ENCODE data around the gene LTO1.

The LTO1 gene

DNA sequence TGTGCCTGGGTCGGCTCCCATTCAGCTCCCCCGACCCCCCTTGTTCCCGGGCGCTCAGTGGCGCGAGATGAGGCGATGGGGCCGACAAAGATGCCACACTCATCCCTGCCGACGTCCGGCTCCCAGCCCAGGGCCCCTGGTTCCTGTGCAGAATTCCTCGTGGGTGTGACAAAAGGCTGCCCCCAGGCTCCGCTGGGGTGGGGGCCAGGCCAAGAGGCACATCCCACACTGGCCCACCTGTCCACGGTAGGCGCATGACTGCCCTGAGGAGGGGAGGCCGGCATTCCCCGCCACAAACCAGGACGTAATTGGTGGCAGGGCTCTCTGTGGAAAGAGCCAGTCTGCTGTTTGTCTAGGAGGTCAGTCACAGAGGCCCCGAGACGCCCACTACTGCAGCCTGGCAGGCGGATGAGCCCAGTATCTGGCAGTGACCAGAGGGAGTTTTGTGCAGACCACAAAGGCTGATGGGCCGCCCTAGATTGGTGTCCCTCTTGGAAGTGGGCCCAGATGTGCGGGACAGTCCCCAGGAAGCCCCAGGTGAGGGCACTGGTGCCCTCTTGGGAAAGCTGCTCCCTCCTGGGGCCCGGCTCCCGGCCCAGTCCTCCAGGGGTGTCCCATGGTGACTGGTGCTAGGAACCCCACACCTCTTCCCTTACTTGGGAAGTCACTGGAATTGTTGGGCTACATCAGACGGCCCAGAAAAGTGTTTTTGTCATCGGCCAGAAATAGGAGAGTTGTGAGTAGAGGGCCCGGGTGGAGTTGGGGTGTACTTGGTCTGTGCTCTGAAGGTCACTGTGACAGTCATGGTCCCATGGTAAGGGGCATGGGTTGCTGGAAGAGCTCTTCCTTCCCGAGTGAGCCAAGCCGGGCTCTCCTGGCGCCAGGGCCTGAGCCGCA lies 28.4 kb downstream of the LTO1 start:
- Histone ChIP-seq H3K36me3 (replicated peaks) (peaks cover 85% of the 10 kb centered on the region), H3K27me3 (replicated peaks) (no peaks in the 10 kb centered on the region), H3K4me3 (ENCODE audit: low read depth, low read length) (no peak overlapping the region), H3K27ac (no peak overlapping the region)
- TF ChIP-seq, protein P1, sequence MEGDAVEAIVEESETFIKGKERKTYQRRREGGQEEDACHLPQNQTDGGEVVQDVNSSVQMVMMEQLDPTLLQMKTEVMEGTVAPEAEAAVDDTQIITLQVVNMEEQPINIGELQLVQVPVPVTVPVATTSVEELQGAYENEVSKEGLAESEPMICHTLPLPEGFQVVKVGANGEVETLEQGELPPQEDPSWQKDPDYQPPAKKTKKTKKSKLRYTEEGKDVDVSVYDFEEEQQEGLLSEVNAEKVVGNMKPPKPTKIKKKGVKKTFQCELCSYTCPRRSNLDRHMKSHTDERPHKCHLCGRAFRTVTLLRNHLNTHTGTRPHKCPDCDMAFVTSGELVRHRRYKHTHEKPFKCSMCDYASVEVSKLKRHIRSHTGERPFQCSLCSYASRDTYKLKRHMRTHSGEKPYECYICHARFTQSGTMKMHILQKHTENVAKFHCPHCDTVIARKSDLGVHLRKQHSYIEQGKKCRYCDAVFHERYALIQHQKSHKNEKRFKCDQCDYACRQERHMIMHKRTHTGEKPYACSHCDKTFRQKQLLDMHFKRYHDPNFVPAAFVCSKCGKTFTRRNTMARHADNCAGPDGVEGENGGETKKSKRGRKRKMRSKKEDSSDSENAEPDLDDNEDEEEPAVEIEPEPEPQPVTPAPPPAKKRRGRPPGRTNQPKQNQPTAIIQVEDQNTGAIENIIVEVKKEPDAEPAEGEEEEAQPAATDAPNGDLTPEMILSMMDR (IDR thresholded peaks at IDR 0.05; ENCODE audit: low read depth, low read length, missing control alignments) = no peak
- in situ Hi-C loops (cut with HindIII; ENCODE audit: low pct_ligation_motif_present, low sequenced_read_pairs) = no loop called here
- DNase-seq = no peak

DNA sequence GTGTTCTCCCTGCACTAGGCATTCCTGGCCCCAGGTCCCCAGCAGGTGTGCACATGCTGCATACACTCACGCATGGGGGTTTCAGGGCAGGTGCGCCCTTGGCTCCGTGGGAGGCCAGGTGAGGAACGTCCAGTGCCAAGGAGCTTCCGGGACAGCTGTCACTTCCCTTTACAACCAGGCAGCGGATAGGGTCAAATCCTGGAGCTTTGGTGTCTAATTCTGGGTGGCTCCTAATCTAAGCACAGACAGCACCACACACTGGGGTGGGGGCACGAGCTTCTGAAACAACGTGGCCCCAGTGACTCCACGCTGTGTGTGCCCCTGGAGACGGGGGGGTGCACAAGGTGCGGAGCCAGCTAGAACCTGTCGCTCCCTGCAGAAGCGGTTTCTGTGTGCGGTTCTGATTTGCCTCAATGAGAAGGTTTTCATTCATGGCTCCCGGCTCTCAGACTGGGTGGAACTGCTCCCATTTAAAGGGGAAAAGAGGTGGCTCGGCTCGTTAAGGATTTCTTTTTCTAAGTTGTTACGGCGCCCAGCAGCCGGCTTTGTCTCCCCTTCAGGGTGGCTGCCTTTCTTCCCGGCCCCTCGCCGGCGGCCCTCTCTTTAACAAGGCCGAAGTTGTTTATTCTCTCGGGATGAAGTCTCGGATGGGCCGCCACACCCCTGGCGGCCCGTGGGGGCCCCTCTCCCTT lies 29.2 kb downstream of the LTO1 start:
- Histone ChIP-seq H3K36me3 (replicated peaks) (peaks cover 77% of the 10 kb centered on the region), H3K27ac (no peak overlapping the region), H3K27me3 (replicated peaks) (no peaks in the 10 kb centered on the region), H3K4me3 (ENCODE audit: low read depth, low read length) (no peak overlapping the region)
- in situ Hi-C loops (cut with HindIII; ENCODE audit: low pct_ligation_motif_present, low sequenced_read_pairs) = no loop called here
- DNase-seq = no peak
- TF ChIP-seq, protein P1 (IDR thresholded peaks at IDR 0.05; ENCODE audit: low read depth, low read length, missing control alignments) = no peak

GRCh38 chr11:69644962-69645675 lies 30.0 kb downstream of the LTO1 start:
- in situ Hi-C loops (cut with HindIII; ENCODE audit: low pct_ligation_motif_present, low sequenced_read_pairs) = no loop called here
- Histone ChIP-seq H3K27ac (no peak overlapping the region), H3K4me3 (ENCODE audit: low read depth, low read length) (no peak overlapping the region), H3K27me3 (replicated peaks) (no peaks in the 10 kb centered on the region), H3K36me3 (replicated peaks) (peaks cover 71% of the 10 kb centered on the region)
- TF ChIP-seq, protein P1 (IDR thresholded peaks at IDR 0.05; ENCODE audit: low read depth, low read length, missing control alignments) = peak; percentile 30
- DNase-seq = no peak

GRCh38 chr11:69644071-69644961 lies 30.8 kb downstream of the LTO1 start:
- in situ Hi-C loops (cut with HindIII; ENCODE audit: low pct_ligation_motif_present, low sequenced_read_pairs) = no loop called here
- Histone ChIP-seq H3K27ac (no peak overlapping the region), H3K4me3 (ENCODE audit: low read depth, low read length) (peak overlapping the region; percentile 98), H3K27me3 (replicated peaks) (no peaks in the 10 kb centered on the region), H3K36me3 (replicated peaks) (peaks cover 63% of the 10 kb centered on the region)
- TF ChIP-seq, protein P1 (IDR thresholded peaks at IDR 0.05; ENCODE audit: low read depth, low read length, missing control alignments) = peak; percentile 46
- DNase-seq = peak; percentile 70

DNA sequence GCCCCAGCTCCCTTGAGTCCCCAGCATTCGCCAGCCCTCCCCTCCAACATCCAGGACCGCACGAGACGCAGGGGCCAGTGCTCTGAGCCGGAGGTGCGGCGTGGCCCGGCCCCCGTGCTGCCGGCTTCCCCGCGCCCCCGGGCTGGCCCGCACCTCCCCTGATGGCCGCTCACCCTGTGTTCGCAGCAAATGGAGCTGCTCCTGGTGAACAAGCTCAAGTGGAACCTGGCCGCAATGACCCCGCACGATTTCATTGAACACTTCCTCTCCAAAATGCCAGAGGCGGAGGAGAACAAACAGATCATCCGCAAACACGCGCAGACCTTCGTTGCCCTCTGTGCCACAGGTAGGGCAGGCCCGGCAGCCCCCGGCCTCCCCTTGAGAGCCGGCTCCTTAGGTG lies 31.5 kb downstream of the LTO1 start:
- no peak for DNase-seq
- Histone ChIP-seq H3K27ac (no peak overlapping the region), H3K27me3 (replicated peaks) (no peaks in the 10 kb centered on the region), H3K36me3 (replicated peaks) (peaks cover 56% of the 10 kb centered on the region), H3K4me3 (ENCODE audit: low read depth, low read length) (peak overlapping the region; percentile 98)
- TF ChIP-seq, protein P1 (IDR thresholded peaks at IDR 0.05; ENCODE audit: low read depth, low read length, missing control alignments) = no peak
- in situ Hi-C loops (cut with HindIII; ENCODE audit: low pct_ligation_motif_present, low sequenced_read_pairs) = no loop called here

All from brain microvascular endothelial cell (primary cell).